Type B pancreatic cell (in vitro differentiated cells): ENCODE results near the gene WARS2. TPM values are rescaled to one million over a fixed set of nuclear protein-coding genes. Genes with fewer than 3 reads are reported as not detected.

Experiments
- DNase-seq: peaks from one replicate; pipeline ENCODE4 v3.0.0; 2021; ENCODE audit warnings: mixed read lengths; ENCODE audit not compliant: unreplicated experiment; ENCODE audit errors: extremely low spot score
- H3K27ac Mint-ChIP-seq: 2 replicates; pipeline ENCODE4 v1.8.0; 2021; ENCODE audit warnings: mild to moderate bottlenecking, mixed read lengths
- H3K27me3 Mint-ChIP-seq: 2 replicates; pipeline ENCODE4 v1.8.0; 2021; ENCODE audit warnings: mixed read lengths
- H3K36me3 Mint-ChIP-seq: 2 replicates; pipeline ENCODE4 v1.8.0; 2021; ENCODE audit warnings: mixed read lengths
- H3K4me1 Mint-ChIP-seq: one replicate; pipeline ENCODE4 v1.8.0; 2021; ENCODE audit warnings: mixed read lengths; ENCODE audit not compliant: unreplicated experiment
- H3K4me3 Mint-ChIP-seq: 2 replicates; pipeline ENCODE4 v1.8.0; 2021; ENCODE audit warnings: mild to moderate bottlenecking, mixed read lengths
- H3K9me3 Mint-ChIP-seq: 2 replicates; pipeline ENCODE4 v1.8.0; 2021; ENCODE audit warnings: mixed read lengths
- total RNA-seq: library from RNA; stranded (reverse); gene quantifications from 2 replicates; pipeline ENCODE4 v1.2.1, GENCODE V29; 2021; ENCODE audit warnings: low replicate concordance
- TF ChIP-seq, protein P1 (sequence below): fragments of 200-600 bp; sonication (generic); conservative IDR thresholded peaks from 2 replicates; pipeline ENCODE4 v1.5.0; 2021; ENCODE audit warnings: antibody characterized with exemption, mild to moderate bottlenecking

Gene WARS2
- total RNA-seq, 1 donor from 2014 or later = 13.8 TPM

DNA sequence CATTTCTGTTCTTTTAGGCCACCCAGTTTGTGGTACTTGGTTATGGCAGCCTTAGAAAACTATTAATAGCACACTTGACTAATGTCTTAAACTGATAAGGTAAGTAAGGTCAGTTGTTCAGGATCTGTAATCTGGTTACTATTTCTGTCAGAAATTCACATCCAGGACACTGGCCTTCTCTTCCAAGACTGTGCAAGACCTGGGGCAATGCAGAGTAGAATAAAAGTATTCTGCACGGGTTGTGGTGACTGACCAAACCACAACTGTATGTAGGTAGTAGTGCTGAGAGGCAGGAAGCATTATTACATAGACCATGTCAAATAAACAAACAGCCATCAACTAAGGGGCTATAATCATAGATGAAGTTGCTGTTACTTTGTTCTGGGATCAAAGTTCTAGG lies 46.7 kb downstream of the WARS2 start:
- H3K9me3 Mint-ChIP-seq = peaks cover 6% of the 10 kb centered on the region
- no peak for DNase-seq
- H3K27me3 Mint-ChIP-seq = no peaks in the 10 kb centered on the region
- no peak overlapping the region for H3K4me3 Mint-ChIP-seq
- peaks cover 7% of the 10 kb centered on the region for H3K4me1 Mint-ChIP-seq
- TF ChIP-seq, protein P1, sequence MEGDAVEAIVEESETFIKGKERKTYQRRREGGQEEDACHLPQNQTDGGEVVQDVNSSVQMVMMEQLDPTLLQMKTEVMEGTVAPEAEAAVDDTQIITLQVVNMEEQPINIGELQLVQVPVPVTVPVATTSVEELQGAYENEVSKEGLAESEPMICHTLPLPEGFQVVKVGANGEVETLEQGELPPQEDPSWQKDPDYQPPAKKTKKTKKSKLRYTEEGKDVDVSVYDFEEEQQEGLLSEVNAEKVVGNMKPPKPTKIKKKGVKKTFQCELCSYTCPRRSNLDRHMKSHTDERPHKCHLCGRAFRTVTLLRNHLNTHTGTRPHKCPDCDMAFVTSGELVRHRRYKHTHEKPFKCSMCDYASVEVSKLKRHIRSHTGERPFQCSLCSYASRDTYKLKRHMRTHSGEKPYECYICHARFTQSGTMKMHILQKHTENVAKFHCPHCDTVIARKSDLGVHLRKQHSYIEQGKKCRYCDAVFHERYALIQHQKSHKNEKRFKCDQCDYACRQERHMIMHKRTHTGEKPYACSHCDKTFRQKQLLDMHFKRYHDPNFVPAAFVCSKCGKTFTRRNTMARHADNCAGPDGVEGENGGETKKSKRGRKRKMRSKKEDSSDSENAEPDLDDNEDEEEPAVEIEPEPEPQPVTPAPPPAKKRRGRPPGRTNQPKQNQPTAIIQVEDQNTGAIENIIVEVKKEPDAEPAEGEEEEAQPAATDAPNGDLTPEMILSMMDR = no peak
- H3K36me3 Mint-ChIP-seq = no peaks in the 10 kb centered on the region
- H3K27ac Mint-ChIP-seq = no peak overlapping the region

DNA sequence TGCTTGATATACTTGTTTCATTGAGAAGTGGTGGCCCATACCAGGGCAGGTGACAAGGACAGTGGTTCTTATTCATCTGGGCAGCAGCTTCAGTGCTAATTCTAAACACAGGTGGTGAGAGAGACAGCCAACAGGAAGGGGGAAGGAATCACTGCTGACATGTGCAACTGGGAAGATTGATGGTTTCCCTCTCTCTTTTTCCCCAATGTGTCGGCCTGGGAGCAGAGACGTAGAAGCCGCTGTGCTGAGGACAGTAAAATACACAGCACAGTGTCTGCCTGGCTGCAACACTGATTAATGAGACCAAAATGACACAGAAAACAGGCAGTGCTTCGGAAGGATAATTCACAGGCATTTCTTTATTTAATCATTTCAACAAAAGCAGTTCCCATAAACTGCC lies 48.8 kb downstream of the WARS2 start:
- Mint-ChIP-seq H3K4me1 (peaks cover 7% of the 10 kb centered on the region), H3K27me3 (no peaks in the 10 kb centered on the region), H3K4me3 (no peak overlapping the region), H3K36me3 (no peaks in the 10 kb centered on the region), H3K9me3 (peaks cover 6% of the 10 kb centered on the region), H3K27ac (no peak overlapping the region)
- TF ChIP-seq, protein P1 = no peak
- DNase-seq = no peak

DNA sequence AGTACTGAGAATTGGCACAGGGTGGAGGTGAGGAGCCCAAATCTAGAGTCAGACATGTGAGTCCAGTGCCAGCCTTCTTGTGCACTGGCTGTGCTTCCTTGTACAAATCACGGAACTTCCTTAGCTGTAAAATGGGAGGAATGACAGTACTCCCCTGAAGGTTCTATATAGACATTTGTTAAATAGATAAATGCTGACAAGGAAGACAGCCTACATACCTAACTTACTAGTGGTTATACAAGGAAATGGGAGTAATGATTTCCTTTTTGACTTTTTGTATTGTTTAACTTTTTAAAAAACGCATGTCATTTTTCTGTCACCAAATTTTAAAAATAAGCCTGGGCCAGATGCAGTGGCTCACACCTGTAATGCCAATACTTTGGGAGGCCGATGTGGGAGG lies 50.2 kb downstream of the WARS2 start:
- no peak overlapping the region for H3K4me3 Mint-ChIP-seq
- no peaks in the 10 kb centered on the region for H3K36me3 Mint-ChIP-seq
- no peak overlapping the region for H3K27ac Mint-ChIP-seq
- H3K9me3 Mint-ChIP-seq = peaks cover 6% of the 10 kb centered on the region
- DNase-seq = no peak
- peaks cover 7% of the 10 kb centered on the region for H3K4me1 Mint-ChIP-seq
- H3K27me3 Mint-ChIP-seq = no peaks in the 10 kb centered on the region
- TF ChIP-seq, protein P1 = no peak

DNA sequence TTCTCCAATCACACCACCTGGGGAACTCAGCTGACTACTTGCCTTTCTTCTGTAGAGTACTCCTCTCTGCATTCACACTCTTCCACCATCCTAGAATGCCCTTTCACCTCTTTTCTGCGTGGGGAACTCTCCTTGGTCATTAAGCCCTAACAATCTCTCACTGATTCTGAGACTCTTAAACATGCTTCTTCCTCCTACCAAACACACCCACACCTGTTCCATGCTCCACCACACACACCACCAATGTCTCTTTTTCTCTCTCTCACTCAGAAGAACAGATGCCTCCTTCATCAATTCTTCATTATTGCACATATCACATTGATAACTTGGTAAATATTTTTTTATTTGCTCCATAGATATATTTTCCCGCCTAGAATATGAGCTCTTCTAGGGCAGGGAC lies 53.6 kb downstream of the WARS2 start:
- no peaks in the 10 kb centered on the region for H3K36me3 Mint-ChIP-seq
- H3K27ac Mint-ChIP-seq = no peak overlapping the region
- H3K27me3 Mint-ChIP-seq = no peaks in the 10 kb centered on the region
- H3K4me1 Mint-ChIP-seq = peaks cover 5% of the 10 kb centered on the region
- peaks cover 6% of the 10 kb centered on the region for H3K9me3 Mint-ChIP-seq
- no peak for DNase-seq
- H3K4me3 Mint-ChIP-seq = no peak overlapping the region
- TF ChIP-seq, protein P1 = no peak

DNA sequence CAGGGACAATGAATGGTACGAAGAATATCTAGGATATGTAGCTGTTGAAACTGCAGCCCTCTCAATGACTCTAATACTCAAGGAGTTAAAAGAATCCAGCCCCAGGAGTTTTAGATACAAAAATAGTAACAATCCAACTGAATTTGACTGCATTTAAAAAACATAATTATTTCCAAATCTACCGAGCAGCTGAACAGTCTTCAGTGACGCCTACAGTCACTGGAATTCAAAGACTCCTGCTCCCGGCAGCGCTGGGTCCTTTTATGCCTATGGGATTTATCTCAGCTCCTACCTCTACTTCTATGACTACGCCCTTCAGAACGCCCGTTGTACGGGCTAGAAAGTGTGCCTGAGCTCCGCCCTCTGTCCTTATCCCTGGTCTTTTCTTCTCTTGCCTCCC lies 55.7 kb downstream of the WARS2 start:
- Mint-ChIP-seq H3K4me1 (peaks cover 9% of the 10 kb centered on the region), H3K27me3 (no peaks in the 10 kb centered on the region), H3K9me3 (peaks cover 6% of the 10 kb centered on the region), H3K36me3 (no peaks in the 10 kb centered on the region), H3K27ac (no peak overlapping the region), H3K4me3 (no peak overlapping the region)
- DNase-seq = no peak
- TF ChIP-seq, protein P1 = no peak

DNA sequence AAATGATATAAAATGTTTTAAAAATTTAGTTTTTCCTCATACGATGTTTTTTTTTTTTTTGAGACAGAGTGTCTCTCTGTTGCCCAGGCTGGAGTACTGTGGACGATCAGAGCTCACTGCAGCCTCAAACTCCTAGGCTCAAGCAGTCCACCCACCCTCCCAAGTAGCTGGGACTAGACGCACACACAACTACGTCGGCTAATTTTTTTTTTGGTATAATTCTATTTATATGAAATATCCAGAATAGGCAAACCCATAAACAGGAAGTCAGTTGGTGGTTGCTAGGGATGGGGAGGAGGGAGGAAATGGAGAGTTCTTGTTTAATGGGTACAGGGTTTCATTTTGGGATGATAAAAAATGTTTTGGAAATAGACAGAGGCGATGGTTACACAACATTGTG lies 56.5 kb downstream of the WARS2 start:
- no peak overlapping the region for H3K4me3 Mint-ChIP-seq
- H3K9me3 Mint-ChIP-seq = peaks cover 4% of the 10 kb centered on the region
- H3K4me1 Mint-ChIP-seq = peaks cover 9% of the 10 kb centered on the region
- TF ChIP-seq, protein P1 = no peak
- H3K36me3 Mint-ChIP-seq = no peaks in the 10 kb centered on the region
- no peaks in the 10 kb centered on the region for H3K27me3 Mint-ChIP-seq
- no peak overlapping the region for H3K27ac Mint-ChIP-seq
- no peak for DNase-seq
